HG02642 (cell line): ENCODE measurements around the gene CFAP61.

ENCODE experiments used
- ATAC-seq: cut with Tn5 transposase; IDR thresholded peaks from one replicate; pipeline ENCODE4 v1.9.1; 2021; ENCODE audit warnings: mild to moderate bottlenecking; ENCODE audit not compliant: unreplicated experiment, poor library complexity

Gene CFAP61

GRCh38 chr20:20299904-20300303 is 247.6 kb downstream of the CFAP61 start:
- no peak for ATAC-seq

DNA sequence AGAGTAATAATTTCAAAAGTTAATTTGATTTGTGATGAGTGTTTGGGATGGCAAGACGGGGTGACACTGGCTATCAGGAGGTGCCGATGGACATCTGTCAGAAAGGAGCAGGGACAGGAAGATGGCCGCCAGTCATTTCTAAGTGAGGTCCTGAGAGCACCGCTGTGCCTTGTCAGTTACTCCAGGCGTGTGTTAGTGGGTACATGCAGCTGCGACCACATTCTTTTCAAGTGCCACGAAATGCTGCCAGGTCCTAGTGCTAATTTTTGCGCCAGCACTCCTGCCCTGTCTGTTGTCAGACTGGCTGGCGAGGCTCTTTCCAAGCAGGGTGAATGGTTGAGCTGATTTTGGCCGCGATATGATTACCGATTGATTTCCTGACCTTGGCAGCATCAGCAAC is 251.0 kb downstream of the CFAP61 start:
- no peak for ATAC-seq

- no peak for ATAC-seq
These were observed 251.4 kb downstream of the CFAP61 start for GRCh38 chr20:20303742-20304141.

- no peak for ATAC-seq
These were observed 252.6 kb downstream of the CFAP61 start for GRCh38 chr20:20304942-20305341.

DNA sequence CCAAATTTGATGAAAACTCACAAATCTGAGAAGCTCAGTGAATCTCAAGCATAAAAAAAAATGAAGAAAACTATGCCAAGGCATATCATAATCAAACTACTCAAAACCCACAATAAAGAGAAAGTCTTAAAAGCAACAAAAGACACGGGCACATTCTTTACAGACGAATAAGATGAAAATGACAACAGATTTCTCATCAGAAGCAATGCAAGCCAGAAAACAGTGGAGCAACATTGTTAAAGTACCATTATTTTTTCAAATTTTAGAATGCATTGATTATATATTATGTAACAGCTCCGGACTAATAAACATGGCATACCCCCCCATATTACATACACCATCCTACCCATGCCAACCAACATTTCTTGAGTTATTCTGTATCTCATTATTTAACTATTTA is 260.2 kb downstream of the CFAP61 start:
- no peak for ATAC-seq

- peak; percentile 94 for ATAC-seq
These were observed 264.9 kb downstream of the CFAP61 start for GRCh38 chr20:20317195-20317594.

GRCh38 chr20:20317621-20318364 is 265.5 kb downstream of the CFAP61 start:
- peak; percentile 47 for ATAC-seq

DNA sequence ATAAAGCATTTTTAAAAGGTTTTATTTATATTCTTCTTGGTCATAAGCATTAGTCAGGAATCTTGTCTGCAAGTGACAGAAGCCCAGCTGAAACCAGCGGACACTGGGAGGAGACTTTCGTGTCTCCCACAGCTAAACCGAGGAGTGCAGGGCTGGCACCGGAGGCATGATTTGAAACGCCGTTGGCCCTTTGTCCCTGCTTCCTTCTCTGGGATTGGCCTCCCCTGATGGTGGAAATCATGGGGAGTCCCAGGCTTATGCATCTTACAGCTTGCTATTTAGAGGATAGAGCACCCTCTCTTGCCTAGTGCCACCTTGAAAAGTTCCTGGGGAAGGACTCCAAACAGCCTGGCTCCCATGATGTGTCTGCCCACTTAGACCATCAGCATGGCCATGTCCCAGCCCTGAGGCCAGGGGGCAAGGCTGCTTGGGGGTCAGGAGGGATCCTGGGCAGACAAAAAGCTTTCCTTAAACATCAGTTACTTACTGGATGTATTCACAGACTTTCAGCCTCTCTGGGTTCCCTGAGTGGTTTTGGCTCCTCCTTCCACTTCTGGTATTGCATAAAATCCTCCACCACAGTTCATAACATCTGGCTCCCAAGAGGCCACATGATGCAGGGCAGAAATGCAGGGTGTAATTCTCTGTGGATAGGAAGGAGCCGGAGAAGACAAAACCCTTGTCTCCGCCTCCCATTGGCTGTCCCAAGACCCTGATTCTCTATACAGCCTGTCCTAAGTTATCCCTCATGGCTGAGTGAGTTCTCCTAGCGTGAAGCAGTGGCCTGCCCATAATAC is 266.2 kb downstream of the CFAP61 start:
- no peak for ATAC-seq

- ATAC-seq = no peak
These were observed 268.8 kb downstream of the CFAP61 start for GRCh38 chr20:20321134-20321533.

DNA sequence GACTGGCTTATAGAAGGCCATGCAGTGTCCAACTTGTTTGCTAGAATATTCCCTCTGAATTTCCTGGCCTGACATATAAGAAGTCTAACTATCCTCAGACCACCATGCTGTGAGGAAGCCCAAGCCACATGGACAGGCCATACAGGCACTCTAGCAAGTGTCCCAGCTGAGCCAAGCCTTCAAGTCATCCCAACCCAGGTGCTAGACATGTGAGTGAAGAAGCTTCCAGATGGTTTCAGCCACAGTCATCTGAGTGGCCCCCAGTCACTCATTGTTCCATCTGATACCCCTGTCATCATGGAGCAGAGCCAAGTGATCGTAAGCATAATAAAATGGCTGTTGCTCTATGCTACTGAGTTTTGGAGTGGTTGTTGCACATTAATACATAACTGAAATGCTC is 269.6 kb downstream of the CFAP61 start:
- no peak for ATAC-seq

- no peak for ATAC-seq
These were observed 270.6 kb downstream of the CFAP61 start for GRCh38 chr20:20322912-20323311.

GRCh38 chr20:20327746-20328145 is 275.4 kb downstream of the CFAP61 start:
- ATAC-seq = no peak

GRCh38 chr20:20329564-20329963 is 277.2 kb downstream of the CFAP61 start:
- no peak for ATAC-seq

GRCh38 chr20:20331156-20331555 is 278.8 kb downstream of the CFAP61 start:
- ATAC-seq = no peak

GRCh38 chr20:20331817-20332216 is 279.5 kb downstream of the CFAP61 start:
- no peak for ATAC-seq

GRCh38 chr20:20333866-20334265 is 281.5 kb downstream of the CFAP61 start:
- ATAC-seq = peak; percentile 38

GRCh38 chr20:20334489-20334888 is 282.2 kb downstream of the CFAP61 start:
- peak; percentile 95 for ATAC-seq

DNA sequence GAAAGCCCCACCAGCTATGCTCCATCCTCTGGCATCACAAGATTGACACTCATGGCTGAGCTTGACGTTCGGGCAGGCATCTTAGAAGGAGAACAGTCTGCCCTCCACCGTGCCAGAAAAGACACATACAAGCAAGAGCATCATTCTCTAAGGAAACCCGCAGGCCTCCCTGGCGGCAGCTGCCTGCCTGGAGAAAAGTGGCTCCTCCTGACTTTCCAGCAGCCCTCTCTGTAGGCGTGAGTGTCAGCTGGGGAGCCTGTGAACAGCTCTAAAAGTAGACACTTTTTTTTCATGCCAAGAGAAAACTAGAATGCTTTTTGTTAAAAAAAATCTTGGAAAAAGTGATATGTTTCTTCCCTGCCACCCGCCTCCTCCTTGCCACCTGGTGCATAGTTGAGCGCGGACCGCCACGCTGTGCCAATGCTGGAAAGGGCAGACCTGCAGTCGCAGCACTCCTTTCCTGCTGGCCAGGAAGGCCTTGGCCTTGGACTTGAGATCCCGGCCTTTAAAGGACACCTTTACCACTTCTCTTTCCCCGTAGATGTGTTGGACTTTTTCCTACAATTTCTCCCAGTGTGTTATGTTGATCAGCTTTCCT is 285.9 kb downstream of the CFAP61 start:
- ATAC-seq = no peak

DNA sequence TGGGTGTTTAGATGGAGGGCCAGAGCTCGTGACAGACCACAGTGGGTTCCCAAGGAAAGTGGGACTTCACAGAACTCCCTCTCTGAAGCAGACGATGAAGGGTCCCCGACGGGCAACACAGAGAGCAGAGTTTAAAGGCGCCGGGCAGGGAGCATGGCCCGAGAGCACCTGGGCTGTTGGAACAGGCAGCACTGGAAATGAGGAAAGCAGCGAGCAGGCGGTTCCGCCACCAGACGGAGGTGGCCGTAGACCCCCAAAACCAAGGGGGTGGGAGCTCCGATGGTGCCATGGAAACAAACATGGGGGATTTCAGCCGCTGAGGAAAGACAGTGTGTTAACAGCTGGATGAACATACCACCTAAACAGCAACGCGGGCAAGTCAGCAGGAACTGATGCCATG is 288.1 kb downstream of the CFAP61 start:
- no peak for ATAC-seq

DNA sequence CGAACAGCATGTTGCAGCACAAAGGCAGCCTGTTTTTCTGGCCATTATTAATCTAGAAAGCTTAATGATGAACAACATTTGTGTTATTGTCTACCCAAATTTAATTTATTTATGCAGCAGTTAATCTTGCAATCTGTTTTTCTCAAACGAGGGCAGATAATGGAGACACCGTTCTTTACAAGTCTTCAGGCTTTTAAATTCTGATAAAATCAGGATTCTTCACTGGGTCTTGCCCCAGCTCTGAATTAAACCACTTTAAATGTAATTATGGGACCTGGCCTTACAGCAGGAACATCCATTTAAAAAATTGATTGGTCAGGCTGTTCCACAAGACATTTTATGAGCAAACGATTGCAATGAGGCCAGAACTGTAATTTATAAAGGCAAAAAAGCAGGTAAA is 289.0 kb downstream of the CFAP61 start:
- ATAC-seq = no peak

DNA sequence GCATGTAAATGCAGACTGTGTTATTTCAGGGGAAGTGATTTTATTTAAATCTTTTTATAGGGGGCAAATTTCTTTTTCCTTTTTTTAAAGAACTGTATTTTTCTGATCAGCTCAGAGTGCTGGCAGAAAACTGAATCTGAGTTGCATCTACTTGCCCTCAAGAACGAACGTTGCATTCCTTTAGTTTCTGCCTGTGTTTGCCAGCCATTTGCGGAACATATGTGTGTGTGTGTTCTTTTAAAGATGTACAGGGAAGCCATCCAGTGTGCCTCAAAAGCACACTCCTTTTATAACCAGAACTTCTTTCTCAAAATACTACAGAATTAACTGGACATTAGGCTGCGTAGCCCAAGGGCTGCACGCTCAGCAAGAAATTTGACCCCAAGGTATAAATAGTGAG is 289.7 kb downstream of the CFAP61 start:
- ATAC-seq = no peak
